HS-5 (cell line): Measurements from ENCODE around the gene NDUFB10.

Experiments used
- DNase-seq: peaks from one replicate; pipeline ENCODE4 v3.0.0-alpha.2; 2012; ENCODE audit warnings: low read depth

Gene NDUFB10

DNA sequence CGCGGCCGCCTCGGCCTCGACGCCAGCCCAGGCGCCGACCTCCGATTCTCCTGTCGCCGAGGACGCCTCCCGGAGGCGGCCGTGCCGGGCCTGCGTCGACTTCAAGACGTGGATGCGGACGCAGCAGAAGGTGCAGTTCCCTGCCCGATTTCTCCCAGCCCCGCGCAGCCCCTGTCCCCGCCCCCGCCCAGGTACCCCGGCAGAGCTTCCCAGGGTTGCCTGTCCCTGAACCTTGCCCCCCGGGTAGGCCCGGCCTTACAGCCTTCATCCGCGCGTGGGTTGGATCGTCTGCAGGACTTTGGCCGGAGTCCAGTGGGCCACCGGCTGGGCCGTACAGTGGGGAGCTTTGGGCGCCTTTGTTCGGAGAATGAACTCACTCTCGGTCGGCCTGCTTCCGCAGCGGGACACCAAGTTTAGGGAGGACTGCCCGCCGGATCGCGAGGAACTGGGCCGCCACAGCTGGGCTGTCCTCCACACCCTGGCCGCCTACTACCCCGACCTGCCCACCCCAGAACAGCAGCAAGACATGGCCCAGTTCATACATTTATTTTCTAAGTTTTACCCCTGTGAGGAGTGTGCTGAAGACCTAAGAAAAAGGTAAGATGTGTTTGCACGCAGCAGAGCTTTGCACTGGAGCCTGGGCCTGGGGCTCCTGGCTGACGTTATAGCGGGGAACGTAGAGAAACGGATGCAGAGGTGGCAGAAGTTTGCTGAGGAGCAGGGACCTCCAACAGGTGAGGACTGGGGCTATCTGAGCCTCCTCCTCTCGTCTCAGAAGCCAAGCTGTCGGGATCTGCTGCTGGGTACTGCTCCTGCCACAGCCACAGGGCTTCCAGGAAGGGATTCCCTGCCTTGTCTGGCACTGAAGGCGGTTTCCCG lies 25.2 kb downstream of the NDUFB10 start:
- DNase-seq, result no peak

DNA sequence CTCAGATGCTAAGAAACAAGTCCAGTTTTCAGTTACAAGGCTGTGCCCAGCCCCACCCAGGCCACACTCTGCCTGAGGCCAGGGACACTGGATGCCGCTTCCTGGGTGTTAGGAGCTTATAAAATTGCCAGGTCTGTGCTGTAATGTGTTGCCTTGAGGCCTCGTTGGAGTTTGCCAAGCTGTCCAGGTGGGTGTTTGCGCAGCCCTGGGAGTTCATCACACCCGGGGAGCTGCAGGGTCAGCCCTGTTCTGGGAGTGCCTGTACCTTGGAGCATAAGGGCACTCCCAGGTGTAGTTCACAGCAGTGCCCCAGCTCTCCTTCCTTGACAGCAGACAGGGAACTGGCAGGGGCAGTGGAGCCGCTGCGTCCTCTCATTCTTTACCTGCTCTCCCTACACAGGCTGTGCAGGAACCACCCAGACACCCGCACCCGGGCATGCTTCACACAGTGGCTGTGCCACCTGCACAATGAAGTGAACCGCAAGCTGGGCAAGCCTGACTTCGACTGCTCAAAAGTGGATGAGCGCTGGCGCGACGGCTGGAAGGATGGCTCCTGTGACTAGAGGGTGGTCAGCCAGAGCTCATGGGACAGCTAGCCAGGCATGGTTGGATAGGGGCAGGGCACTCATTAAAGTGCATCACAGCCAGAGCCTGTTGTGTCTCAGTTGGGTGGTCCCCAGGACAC lies 26.3 kb downstream of the NDUFB10 start:
- DNase-seq, result no peak

DNA sequence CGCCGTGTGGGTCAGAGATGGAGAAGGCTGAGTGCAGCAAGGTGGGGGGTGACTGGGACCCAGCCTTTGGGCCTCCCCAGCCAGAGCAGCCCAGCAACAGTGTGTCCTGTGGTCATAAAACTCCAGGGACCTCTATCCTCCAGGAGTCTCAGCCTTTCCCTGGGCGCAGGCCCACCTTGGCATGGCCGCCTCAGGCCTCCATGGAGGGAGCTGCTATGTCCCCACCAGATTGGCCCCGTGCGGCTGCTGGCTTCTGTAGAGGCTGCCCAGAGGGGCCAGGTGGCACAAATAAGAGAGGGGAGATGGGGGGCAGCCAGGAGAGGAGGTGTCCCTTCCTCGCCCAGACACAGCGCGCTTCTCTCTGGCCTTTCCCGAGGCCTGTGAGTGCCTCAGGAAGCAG lies 27.9 kb downstream of the NDUFB10 start:
- no peak for DNase-seq

DNA sequence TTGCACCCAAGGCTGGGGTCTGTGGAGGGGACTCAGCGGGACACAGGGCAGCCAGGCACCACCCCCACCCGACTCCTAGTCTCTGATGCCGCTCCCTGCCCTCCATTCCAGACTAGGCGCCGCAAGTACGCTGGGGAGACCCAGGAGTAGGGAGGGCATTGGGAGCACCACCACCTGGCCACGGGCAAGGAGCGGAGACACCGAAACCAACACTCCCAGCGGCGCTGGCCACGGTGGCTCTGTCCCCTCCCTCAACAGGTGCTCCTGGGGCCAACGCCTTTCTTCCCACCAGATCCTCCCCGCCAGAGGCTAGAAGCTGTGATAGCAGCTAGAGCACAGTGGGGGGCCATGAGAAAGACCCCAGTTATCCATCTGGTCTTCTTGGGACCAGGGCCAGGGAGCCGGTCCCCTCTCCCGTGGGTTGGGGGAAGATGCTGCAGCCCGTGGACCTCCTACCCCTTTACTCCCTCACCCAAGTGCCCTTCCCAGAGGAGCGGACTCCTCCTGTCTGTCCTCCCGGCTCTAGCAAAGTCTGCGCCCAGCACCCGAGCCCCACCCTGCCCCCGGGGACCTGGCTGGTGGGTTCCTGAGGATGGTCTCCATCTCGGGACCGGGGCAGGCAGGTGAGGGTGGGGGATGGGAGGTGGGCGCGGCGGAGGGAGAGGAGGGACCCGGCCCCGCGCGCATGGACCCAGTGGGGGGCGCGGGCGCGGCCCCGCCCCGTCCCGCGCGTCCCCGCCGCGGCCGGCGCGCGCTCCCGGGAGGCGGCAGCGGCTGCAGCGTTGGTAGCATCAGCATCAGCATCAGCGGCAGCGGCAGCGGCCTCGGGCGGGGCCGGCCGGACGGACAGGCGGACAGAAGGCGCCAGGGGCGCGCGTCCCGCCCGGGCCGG lies 30.1 kb downstream of the NDUFB10 start, which contains the start of gene SYNGR3:
Gene SYNGR3 (plus strand): TSS at position 762 of the 892 bp plus-strand sequence. CDS start 133 bp downstream, outside the sequence.
- no peak for DNase-seq

DNA sequence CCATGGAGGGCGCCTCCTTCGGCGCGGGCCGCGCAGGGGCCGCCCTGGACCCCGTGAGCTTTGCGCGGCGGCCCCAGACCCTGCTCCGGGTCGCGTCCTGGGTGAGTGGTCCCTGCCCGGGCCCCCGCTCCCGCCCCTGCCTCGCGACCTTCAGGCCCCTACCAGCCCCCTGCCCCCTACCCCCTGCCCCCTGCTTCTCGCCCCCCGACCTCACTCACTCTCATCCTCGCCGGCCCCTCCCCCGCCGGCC lies 30.7 kb downstream of the NDUFB10 start:
- DNase-seq, result no peak

DNA sequence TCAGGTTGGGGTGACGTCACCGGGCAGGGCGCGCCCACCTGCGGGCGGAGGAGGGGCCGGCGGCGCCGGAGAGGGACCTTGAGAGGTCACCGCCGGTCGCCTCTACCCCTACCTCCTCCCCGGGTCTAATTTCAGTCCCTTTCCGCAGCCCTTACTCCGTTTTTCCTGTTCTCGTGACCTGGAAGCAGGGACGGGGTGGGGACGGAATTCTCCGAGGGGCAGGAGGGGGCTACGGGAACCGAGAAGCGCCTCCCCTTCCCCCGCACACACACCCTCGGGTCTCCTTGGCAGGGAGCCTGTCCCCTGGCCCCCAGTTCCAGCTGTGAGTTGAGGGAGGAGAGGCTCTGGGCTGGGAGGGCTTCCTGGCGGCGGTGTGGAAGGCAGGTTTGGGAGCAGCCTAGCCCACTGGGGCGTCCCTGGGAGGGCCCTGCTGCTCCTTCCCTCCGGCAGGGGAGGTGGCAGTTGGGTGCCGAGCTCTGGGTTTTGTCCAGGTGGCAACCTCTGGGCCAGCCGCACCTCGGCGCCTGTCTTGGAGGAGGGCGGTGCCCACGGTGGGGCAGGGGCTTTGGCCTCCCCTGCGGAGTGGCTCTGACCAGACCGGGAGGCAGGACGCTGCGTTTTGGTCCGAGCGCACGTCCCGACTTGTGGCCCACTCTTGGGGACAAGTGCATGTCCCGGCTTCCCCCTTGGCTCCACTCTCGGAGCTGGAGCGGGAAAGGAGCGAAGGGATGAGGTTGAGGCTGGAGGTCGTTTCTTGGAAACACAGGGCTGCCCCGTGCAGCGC lies 31.2 kb downstream of the NDUFB10 start:
- no peak for DNase-seq

DNA sequence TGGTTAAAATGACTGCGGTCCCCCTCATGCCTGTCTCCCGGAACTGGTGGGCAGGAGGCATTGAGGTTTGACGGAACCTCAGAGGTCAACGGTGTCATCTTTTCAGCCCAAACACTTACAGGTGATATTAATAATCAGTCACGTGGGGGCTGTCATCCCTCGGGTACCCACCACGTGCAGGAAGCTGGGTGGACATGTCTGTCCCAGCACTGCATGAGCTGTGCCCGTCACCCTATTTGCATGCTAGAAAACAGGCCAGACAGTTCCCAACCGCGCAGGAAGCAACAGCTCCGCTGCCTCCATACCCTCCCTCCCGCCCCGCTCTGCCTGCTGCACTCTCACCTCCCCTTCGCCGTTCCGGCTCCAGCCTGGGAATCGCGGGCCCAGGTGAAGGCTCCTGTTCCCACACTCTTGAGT lies 31.8 kb downstream of the NDUFB10 start:
- DNase-seq, result no peak

DNA sequence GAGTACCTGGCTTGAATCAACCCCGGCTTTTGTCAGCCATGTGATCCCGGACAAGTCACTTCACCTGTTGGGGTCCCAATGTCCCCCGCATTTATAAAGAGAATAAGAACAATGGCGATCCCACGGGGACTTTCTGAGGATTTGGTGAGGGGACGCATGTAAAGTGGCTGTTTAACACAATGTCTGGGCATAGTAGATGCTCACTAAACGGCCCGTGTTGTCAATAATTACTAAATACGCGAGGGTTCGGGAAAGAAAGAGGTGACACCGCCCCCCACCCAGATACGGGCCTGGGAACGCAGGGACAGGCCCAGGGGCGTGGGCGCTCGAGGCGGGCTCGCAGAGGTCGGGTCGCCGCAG lies 32.2 kb downstream of the NDUFB10 start:
- no peak for DNase-seq

DNA sequence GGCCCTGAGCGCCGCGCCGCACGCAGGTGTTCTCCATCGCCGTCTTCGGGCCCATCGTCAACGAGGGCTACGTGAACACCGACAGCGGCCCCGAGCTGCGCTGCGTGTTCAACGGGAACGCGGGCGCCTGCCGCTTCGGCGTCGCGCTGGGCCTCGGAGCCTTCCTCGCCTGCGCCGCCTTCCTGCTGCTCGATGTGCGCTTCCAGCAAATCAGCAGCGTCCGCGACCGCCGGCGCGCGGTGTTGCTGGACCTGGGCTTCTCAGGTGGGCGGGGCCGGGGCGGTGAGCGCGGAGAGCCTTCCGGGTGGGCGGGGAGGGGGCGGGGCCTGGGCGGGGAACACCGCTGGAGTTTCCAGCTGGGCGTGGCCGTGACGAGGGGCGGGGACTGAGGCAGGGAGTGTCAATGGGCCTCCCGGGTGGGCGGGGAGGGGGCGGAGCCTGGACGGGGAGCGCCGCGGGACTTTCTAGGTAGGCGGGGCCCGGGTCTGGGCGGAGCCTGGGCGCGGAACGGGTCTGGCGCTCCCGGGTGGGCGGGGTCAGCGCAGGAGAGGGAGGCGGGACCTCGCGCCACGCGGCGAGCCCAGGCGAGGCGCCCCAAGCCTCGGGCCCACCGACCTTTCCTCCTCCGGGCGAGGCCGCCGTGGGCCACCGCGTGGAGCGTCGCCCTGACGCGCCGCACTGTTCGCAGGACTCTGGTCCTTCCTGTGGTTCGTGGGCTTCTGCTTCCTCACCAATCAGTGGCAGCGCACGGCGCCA lies 32.8 kb downstream of the NDUFB10 start:
- no peak for DNase-seq

DNA sequence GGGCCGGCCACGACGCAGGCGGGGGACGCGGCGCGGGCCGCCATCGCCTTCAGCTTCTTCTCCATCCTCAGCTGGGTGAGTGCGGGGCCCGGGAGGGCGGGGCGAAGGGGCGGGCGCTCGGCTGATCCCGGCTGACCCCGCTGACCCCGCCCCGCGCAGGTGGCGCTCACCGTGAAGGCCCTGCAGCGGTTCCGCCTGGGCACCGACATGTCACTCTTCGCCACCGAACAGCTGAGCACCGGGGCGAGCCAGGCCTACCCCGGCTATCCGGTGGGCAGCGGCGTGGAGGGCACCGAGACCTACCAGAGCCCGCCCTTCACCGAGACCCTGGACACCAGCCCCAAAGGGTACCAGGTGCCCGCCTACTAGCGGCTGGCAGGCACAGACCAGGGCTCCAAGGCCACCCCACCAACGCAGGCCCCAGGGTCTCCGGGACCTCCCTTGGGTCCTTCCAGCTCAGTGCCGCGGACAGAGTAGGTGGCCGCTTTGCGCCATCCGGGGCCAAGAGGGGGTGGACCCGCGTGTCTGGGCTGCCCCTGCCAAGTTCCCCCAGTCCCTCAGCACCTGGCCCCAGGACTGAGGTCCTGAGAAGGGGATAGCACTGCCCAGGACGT lies 33.5 kb downstream of the NDUFB10 start:
- DNase-seq, result no peak

DNA sequence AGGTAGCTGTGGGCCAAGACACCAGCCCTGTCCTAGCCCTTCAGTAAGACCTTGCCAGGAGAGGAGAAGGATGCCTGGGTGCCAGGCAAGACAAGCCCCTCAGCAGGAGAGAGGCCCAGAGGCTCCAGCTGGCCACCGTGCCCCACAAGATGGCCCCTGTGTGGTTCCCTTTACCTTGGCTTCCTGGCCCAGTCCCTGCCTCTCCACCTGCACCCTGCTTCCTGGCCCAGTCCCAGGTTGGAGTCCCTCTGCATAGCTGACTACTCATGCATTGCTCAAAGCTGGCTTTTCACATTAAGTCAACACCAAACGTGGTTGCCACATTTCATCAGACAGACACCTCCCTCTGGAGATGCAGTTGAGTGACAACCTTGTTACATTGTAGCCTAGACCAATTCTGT lies 34.4 kb downstream of the NDUFB10 start:
- DNase-seq, result no peak

DNA sequence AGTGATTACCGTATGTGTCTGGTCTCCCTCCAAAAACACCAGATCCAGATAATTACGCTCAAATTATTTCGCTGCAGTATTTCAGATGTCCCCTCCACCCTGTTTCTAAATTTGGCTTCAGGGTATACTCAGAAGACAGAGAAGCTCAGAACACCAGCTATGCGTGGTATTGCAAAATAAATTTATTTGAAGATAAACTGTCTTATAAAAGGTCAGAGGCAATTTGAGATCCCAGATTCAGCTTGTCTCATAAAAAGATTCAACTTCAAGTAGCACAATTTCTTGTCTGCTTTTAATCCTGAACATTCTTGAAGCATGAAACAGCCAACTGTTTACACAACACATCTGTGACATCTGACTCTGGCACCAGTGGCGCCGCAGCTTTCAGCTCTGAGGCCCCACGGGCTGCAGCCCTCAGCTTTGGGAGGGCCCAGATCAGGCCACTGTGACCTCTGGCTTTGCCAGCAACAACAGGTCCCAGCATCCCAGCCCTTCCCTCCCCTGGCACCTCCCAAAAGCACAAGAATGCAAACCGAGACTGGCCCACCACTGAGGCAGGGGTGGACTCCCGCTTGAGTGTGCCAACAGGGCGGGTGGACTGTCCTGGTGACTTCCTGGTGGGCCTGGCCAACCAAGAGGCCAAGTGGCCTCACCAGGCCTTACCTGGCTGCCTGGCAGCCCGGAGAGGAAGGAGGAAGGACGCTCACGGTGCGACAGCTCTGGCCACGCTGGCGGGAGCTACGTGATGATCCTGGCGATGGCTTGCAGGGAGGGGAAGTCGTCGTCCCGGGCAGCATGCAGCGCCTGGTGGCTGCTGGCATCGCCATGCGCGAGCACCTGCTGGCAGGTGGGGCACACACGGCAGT lies 38.4 kb downstream of the NDUFB10 start:
- DNase-seq, result no peak

DNA sequence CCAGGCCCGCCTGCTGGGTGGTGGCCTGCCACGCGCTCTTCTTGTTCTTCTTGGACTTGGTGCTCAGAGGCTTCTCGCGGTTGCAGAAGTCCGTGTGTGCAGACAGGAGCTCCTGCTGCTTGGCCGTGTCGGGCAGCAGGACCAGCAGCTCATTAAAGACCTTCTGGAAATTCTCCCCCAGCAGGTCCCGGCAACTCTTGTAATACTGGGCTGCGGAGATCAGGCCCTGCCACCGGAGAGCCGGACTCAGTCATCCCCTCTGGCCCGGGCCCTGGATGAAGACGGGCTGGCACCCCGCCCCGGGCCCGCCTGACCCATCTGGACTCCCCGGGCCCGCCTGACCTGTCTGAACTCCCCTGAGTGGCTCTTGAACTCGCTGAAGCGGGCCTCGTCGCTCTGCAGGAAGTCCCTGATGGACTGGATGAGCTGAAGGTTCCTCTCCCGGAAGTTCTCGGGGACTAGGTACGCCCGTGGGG lies 39.1 kb downstream of the NDUFB10 start:
- no peak for DNase-seq

DNA sequence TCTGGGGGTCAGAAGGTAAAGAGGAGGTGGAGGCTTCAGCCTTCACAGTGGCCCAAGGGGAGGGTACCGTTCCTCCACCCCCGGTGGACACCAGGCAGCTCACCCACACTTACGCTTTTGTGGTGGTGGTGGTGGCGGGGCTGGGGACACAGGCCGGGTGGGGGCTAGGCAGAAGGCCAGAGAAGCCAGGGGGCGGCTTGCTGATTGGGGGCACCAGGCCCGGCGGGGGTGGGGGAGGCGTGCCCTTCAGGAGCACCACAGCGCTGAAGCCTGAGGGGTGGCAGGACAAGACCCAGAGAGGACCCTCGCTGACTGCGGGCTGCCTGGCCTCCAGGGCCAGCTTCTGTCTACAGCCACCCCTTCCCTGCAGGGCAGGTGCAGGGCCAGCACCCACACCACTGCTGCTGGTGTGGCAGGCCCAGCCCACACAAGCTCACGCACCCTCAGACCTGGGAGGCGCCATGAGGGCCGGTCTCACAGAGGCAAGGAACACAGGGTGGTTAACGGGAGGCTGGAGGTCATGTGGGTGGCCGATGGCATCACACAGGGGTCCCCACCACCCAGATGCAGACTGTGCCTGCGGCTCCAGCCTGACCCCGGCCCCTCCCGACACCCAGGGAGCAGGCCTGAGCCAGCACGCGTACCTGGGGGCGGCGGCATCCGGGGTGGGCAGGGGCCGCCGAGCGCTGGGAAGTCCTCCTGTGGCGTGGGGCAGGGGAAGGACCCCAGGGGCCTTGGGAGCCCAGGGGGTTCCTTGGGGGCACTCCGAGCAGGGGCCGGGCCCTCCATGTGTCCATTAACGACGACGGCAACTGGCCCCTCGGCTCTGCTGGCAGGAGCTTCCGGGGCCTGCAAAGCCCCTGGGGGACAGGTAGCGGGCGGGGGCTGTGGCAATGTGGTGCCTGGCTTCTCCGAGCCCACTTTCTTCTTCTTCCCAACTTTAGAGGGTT lies 39.8 kb downstream of the NDUFB10 start:
- no peak for DNase-seq

DNA sequence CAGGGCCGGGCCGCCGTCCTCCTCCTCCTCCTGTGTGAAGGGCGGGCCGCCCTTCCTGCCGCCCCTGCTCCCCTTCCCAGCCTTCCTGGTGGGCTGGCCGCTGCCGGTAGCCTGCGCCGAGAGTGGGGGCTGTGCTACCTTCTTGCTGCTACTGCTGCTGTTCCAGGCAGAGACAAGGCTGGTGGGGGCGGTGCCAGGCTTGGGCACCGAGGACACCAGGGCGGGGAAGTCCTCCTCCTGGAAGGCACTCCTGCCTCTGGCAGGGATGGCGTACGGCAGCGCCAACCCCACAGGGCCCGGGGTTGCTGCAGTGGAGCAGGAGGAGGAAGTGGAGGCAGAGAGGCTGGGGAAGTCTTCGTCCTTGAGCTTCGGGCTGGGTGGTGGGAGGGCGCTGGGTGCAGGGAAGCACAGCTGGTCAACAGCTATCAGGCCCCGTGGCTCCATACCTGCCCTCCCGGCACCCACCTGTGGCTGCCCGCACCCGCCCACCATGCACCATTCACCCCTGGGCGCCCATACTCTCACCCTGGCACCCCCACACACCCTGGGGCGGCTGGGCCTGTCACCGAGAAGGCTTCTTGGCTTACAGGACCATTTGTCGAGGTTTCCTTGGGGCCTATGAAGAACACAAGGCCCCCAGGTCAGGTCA lies 40.7 kb downstream of the NDUFB10 start:
- no peak for DNase-seq

DNA sequence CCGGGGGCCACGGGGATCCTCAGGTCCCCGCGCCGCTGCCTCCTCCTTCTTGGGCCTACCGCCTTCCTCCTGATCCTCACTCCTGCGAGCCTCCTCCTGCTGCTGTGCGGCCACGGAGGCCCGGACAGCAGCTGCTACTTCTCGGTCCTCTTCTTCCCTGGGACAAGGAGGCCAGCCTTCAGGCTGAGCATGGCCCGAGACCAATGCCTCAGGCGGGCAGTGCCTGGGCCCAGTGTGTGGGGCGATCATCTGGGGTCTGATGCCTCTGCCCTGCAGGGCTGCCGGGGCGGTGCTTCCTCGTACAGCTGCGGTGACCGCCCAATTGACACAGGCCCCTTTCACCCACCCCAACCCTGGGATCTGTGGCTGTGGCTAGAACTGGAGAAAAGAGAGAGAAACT lies 41.7 kb downstream of the NDUFB10 start:
- no peak for DNase-seq

DNA sequence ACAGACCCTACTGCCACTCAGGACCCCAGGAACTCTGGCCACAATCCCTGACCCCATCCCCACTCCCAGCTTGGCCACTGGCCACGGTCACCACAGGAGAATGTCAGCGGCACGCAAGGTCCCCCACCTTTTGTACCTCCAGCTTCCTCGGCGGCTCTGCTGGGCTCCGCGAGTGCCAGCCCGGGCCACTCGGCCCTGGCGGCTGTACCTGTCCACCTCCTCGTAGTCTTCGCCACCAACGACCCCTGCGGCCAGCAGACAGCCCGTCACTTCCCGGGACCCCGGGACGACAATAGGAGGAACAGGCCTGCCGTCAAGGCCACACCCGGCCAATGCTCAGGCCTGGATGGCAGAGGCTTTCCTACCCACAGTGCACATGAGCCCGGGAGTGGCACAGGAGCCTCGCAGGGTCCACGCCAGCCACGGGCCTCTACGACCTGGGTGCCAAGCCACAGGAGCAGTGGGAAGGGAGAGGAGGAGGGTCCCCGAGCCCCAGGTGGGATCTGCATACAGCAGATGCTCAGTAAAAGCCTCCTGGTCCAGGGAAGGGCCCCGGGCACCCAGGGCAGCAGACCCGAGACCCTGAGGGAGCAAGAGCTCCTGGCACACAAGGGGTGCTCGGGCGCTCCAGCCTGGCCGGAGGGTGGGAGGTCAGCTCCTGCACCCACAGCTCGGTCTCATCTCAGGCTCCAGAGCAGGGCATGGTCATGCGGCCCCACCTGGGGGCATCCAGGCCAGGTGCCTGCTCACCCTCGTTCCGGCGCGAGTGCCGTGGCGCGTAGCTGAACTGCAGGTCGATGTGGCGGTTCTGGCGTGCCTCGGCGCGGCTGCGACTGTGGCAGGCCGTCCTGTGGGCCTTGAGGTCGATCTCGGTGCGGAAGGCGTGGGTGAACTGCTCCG lies 42.4 kb downstream of the NDUFB10 start:
- no peak for DNase-seq
